ENCODE measurements around the gene SYT2. TPM values are rescaled to one million over a fixed set of nuclear protein-coding genes. Genes with fewer than 3 reads are reported as not detected.
A peak's percentile ranks its signal among the peaks of the same experiment; 100 is the strongest.

The SYT2 gene
- total and polyA plus RNA-seq, 9 of the 15 experiments (the other 6 are each of a cell fraction or from before 2014, with no cell fraction given): not detected

- TF ChIP-seq ZBTB7A (IDR thresholded peaks at IDR 0.05; ENCODE audit: borderline replicate concordance, control insufficient read depth, low read depth, low read length) (no peak), POLR2AphosphoS5 (IDR thresholded peaks at IDR 0.05; ENCODE audit: control insufficient read depth, insufficient read depth, low read depth, low read length) (peak; percentile 60), JUN (IDR thresholded peaks at IDR 0.05; ENCODE audit: borderline replicate concordance, low read depth, low read length) (no peak), JUN (CRISPR knock-in tag; IDR thresholded peaks at IDR 0.05; ENCODE audit: borderline replicate concordance) (no peak), KLF16 (IDR thresholded peaks at IDR 0.05) (0 out of 2 replicates have a peak, but pooled peaks have one; percentile 15), ZNF277 (CRISPR knock-in tag; IDR thresholded peaks at IDR 0.05; ENCODE audit: borderline replicate concordance) (no peak), SRSF1 (IDR thresholded peaks at IDR 0.05; ENCODE audit: low read depth, low read length) (no peak), ZNF785 (CRISPR knock-in tag; IDR thresholded peaks at IDR 0.05) (no peak), E2F1 (CRISPR knock-in tag; IDR thresholded peaks at IDR 0.05) (no peak), NR2C2 (CRISPR knock-in tag; IDR thresholded peaks at IDR 0.05) (no peak), NR2C2 (tag; IDR thresholded peaks at IDR 0.05) (no peak), MXD1 (CRISPR knock-in tag; IDR thresholded peaks at IDR 0.05; ENCODE audit: borderline replicate concordance, poor library complexity, severe bottlenecking) (no peak), ZBTB43 (CRISPR knock-in tag; IDR thresholded peaks at IDR 0.05) (no peak), TEAD4 (IDR thresholded peaks at IDR 0.05; ENCODE audit: low read length) (peak; percentile 82), TEAD4 (CRISPR knock-in tag; IDR thresholded peaks at IDR 0.05; ENCODE audit: borderline replicate concordance) (no peak), EP300 (IDR thresholded peaks at IDR 0.05; ENCODE audit: low read length) (peak; percentile 53; the same call in 1 of the 2 replicates), CBFA2T3 (IDR thresholded peaks at IDR 0.05) (peak; percentile 91), CBFA2T2 (conservative IDR thresholded peaks at IDR 0.05) (peak; percentile 83), SNRNP70 (optimal IDR thresholded peaks at IDR 0.05; ENCODE audit: low read depth, low read length) (no peak), CBFB (CRISPR knock-in tag; IDR thresholded peaks at IDR 0.05) (no peak), ZNF644 (tag; IDR thresholded peaks at IDR 0.05; ENCODE audit: low read depth) (no peak), ZBTB2 (IDR thresholded peaks at IDR 0.05) (no peak), TRIM24 (IDR thresholded peaks at IDR 0.05) (no peak)
Observed at GRCh38 chr1:202577381-202577780, 132.9 kb downstream of the SYT2 start (continued).
